NCI-H1436 (cell line): ENCODE measurements around the gene P2RY12.

Experiments
- DNase-seq: peaks from one replicate; lab custom pipeline; 2025; lab: John Stamatoyannopoulos, UW

The P2RY12 gene

GRCh38 chr3:151346292-151346691 is 38.3 kb downstream of the P2RY12 start:
- DNase-seq: no peak

- DNase-seq: no peak
Observed at GRCh38 chr3:151345859-151346258, 38.7 kb downstream of the P2RY12 start.

GRCh38 chr3:151331696-151332095 is 52.9 kb downstream of the P2RY12 start:
- no peak for DNase-seq

- DNase-seq: no peak
Observed at GRCh38 chr3:151330899-151331298, 53.7 kb downstream of the P2RY12 start.

- DNase-seq: no peak
Observed at GRCh38 chr3:151330379-151330778, 54.2 kb downstream of the P2RY12 start.

GRCh38 chr3:151329363-151329762 is 55.2 kb downstream of the P2RY12 start, which contains the start of gene P2RY13:
TSS of gene P2RY13 (minus strand) at chr3:151329549. CDS start at chr3:151329528, 21 bp downstream.
- DNase-seq: no peak

- no peak for DNase-seq
Observed at GRCh38 chr3:151328298-151328995, 56.1 kb downstream of the P2RY12 start.

- DNase-seq: no peak
Observed at GRCh38 chr3:151327571-151328198, 56.9 kb downstream of the P2RY12 start.

GRCh38 chr3:151322511-151322910 is 62.0 kb downstream of the P2RY12 start:
- DNase-seq: no peak

GRCh38 chr3:151321526-151321925 is 63.0 kb downstream of the P2RY12 start:
- no peak for DNase-seq

- DNase-seq: no peak
Observed at GRCh38 chr3:151320131-151320530, 64.4 kb downstream of the P2RY12 start.

- DNase-seq: no peak
Observed at GRCh38 chr3:151319628-151320027, 64.9 kb downstream of the P2RY12 start.

GRCh38 chr3:151318991-151319390 is 65.6 kb downstream of the P2RY12 start:
- DNase-seq: no peak

GRCh38 chr3:151318313-151318712 is 66.2 kb downstream of the P2RY12 start:
- no peak for DNase-seq

- no peak for DNase-seq
Observed at GRCh38 chr3:151316267-151316991, 68.1 kb downstream of the P2RY12 start, which contains the start of gene GPR87. TSS of gene GPR87 (minus strand) at chr3:151316820. CDS start at chr3:151300100, 16,720 bp downstream.

GRCh38 chr3:151315846-151316245 is 68.7 kb downstream of the P2RY12 start:
- no peak for DNase-seq

GRCh38 chr3:151315136-151315535 is 69.4 kb downstream of the P2RY12 start:
- DNase-seq: no peak

- no peak for DNase-seq
Observed at GRCh38 chr3:151314593-151314992, 70.0 kb downstream of the P2RY12 start.

- DNase-seq: no peak
Observed at GRCh38 chr3:151314137-151314536, 70.4 kb downstream of the P2RY12 start.

GRCh38 chr3:151312972-151313371 is 71.6 kb downstream of the P2RY12 start:
- no peak for DNase-seq

GRCh38 chr3:151309566-151309965 is 75.0 kb downstream of the P2RY12 start:
- DNase-seq: no peak

- no peak for DNase-seq
Observed at GRCh38 chr3:151307583-151308488, 76.7 kb downstream of the P2RY12 start.
